Measurements from ENCODE around the gene EPS8L3. TPM values are rescaled to one million over a fixed set of nuclear protein-coding genes. Genes with fewer than 3 reads are reported as not detected.

Gene EPS8L3
- total and polyA plus RNA-seq, 10 of the 15 experiments (the other 5 are each of a cell fraction or from before 2014, with no cell fraction given): not detected

- WGBS (ENCODE audit: insufficient coverage, insufficient replicate concordance, low lambda C conversion rate, missing lambda C conversion rate): 41% methylated on average over 2 of the region's 2 CpGs
- Histone ChIP-seq H3K4me1 (ENCODE audit: control insufficient read depth, insufficient read depth, low read length) (no peaks in the 10 kb centered on the region), H3K9me3 (replicated peaks; ENCODE audit: control insufficient read depth, insufficient read depth, low read length) (no peaks in the 10 kb centered on the region), H3K27ac (ENCODE audit: control insufficient read depth, insufficient read depth) (no peak overlapping the region), H2AFZ (ENCODE audit: control insufficient read depth, low read depth, low read length) (no peak overlapping the region), H3K79me2 (ENCODE audit: control insufficient read depth, insufficient read depth, low read length) (no peaks in the 10 kb centered on the region), H3K9ac (ENCODE audit: control insufficient read depth, insufficient read depth, low read length) (no peak overlapping the region), H4K20me1 (ENCODE audit: control insufficient read depth, insufficient read depth) (no peaks in the 10 kb centered on the region), H3K4me3 (no peak overlapping the region), H3K27me3 (replicated peaks in 1 of 2; ENCODE audit: control insufficient read depth in 2 of 2, insufficient read depth in 2 of 2, low read length in 1 of 2) (no peaks in the 10 kb centered on the region; a peak in 1 of 4 replicates), H3K36me3 (ENCODE audit: control insufficient read depth in 2 of 2, insufficient read depth in 2 of 2, low read length in 1 of 2) (no peaks in the 10 kb centered on the region), H3K4me2 (ENCODE audit: control insufficient read depth, insufficient read depth) (no peak overlapping the region)
- ChIA-PET RAD21 (ENCODE audit: unreplicated experiment) (no interaction called here), SMC1A (ENCODE audit: uncharacterized antibody, unreplicated experiment) (no interaction called here), CTCF (interaction anchor here (27.2 kb wide), 1 partner anchor 212 kb away, joined by 759 read pairs; the partner anchor contains the start of gene AHCYL1), POLR2A (no interaction called here)
- FAIRE-seq: no peak
- in situ Hi-C loops (cut with MboI): no loop called here
- intact Hi-C loops (cut with micrococcal nuclease; ENCODE audit: unreplicated experiment): no loop called here
- BruUV-seq (replicated peaks): no TSS peak
- DNase-seq (ENCODE audit: low read depth, low spot score): no peak
- no peak for TF ChIP-seq NFXL1 (IDR thresholded peaks at IDR 0.05; ENCODE audit: borderline replicate concordance)
- TF ChIP-seq, protein P1, sequence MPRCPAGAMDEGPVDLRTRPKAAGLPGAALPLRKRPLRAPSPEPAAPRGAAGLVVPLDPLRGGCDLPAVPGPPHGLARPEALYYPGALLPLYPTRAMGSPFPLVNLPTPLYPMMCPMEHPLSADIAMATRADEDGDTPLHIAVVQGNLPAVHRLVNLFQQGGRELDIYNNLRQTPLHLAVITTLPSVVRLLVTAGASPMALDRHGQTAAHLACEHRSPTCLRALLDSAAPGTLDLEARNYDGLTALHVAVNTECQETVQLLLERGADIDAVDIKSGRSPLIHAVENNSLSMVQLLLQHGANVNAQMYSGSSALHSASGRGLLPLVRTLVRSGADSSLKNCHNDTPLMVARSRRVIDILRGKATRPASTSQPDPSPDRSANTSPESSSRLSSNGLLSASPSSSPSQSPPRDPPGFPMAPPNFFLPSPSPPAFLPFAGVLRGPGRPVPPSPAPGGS (IDR thresholded peaks at IDR 0.05; ENCODE audit: borderline replicate concordance, insufficient read depth, low read depth, low read length, poor library complexity, severe bottlenecking): no peak
- TF ChIP-seq TCF12 (IDR thresholded peaks at IDR 0.05; ENCODE audit: low read depth, low read length): no peak
- no peak for TF ChIP-seq IKZF2 (IDR thresholded peaks at IDR 0.05)
- TF ChIP-seq, protein P2, sequence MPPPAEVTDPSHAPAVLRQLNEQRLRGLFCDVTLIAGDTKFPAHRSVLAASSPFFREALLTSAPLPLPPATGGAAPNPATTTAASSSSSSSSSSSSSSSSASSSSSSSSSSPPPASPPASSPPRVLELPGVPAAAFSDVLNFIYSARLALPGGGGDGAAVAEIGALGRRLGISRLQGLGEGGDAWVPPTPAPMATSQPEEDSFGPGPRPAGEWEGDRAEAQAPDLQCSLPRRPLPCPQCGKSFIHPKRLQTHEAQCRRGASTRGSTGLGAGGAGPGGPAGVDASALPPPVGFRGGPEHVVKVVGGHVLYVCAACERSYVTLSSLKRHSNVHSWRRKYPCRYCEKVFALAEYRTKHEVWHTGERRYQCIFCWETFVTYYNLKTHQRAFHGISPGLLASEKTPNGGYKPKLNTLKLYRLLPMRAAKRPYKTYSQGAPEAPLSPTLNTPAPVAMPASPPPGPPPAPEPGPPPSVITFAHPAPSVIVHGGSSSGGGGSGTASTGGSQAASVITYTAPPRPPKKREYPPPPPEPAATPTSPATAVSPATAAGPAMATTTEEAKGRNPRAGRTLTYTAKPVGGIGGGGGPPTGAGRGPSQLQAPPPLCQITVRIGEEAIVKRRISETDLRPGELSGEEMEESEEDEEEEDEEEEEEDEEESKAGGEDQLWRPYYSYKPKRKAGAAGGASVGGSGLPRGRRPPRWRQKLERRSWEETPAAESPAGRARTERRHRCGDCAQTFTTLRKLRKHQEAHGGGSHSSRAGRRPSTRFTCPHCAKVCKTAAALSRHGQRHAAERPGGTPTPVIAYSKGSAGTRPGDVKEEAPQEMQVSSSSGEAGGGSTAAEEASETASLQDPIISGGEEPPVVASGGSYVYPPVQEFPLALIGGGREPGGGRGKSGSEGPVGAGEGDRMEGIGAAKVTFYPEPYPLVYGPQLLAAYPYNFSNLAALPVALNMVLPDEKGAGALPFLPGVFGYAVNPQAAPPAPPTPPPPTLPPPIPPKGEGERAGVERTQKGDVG (CRISPR knock-in tag; IDR thresholded peaks at IDR 0.05): no peak
- no peak for TF ChIP-seq PKNOX1 (IDR thresholded peaks at IDR 0.05)
- TF ChIP-seq, protein P3, sequence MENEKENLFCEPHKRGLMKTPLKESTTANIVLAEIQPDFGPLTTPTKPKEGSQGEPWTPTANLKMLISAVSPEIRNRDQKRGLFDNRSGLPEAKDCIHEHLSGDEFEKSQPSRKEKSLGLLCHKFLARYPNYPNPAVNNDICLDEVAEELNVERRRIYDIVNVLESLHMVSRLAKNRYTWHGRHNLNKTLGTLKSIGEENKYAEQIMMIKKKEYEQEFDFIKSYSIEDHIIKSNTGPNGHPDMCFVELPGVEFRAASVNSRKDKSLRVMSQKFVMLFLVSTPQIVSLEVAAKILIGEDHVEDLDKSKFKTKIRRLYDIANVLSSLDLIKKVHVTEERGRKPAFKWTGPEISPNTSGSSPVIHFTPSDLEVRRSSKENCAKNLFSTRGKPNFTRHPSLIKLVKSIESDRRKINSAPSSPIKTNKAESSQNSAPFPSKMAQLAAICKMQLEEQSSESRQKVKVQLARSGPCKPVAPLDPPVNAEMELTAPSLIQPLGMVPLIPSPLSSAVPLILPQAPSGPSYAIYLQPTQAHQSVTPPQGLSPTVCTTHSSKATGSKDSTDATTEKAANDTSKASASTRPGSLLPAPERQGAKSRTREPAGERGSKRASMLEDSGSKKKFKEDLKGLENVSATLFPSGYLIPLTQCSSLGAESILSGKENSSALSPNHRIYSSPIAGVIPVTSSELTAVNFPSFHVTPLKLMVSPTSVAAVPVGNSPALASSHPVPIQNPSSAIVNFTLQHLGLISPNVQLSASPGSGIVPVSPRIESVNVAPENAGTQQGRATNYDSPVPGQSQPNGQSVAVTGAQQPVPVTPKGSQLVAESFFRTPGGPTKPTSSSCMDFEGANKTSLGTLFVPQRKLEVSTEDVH (IDR thresholded peaks at IDR 0.05; ENCODE audit: low read depth, partially characterized antibody): no peak
- TF ChIP-seq PAX8 (IDR thresholded peaks at IDR 0.05): no peak
- no peak for TF ChIP-seq CBX3 (IDR thresholded peaks at IDR 0.05; ENCODE audit: borderline replicate concordance, low read depth)
- no peak for TF ChIP-seq EED (IDR thresholded peaks at IDR 0.05; ENCODE audit: low read depth)
- no peak for TF ChIP-seq BRCA1 (IDR thresholded peaks at IDR 0.05; ENCODE audit: low read depth, low read length)
- TF ChIP-seq RCOR1 (conservative IDR thresholded peaks at IDR 0.05; ENCODE audit: low read depth, low read length): no peak
- TF ChIP-seq SUZ12 (IDR thresholded peaks at IDR 0.05; ENCODE audit: unreplicated experiment): no peak
- no peak for ATAC-seq
Measured at GRCh38 chr1:109768335-109768650, 4.6 kb upstream of the EPS8L3 start.

All from GM12878 (cell line).